GM23338 (cell line): ENCODE measurements around the gene OS9. TPM values are rescaled to one million over a fixed set of nuclear protein-coding genes. Genes with fewer than 3 reads are reported as not detected.

Experiments
- ATAC-seq: fragments of 200-7000 bp; cut with Tn5 transposase; 3 replicates; pipeline ENCODE4 v1.9.1; 2020
- DNase-seq: peaks from one replicate; pipeline ENCODE4 v3.0.0-alpha.2; 2015; ENCODE audit warnings: low spot score
- H2AFZ ChIP-seq: fragments of 200-600 bp; sonication (generic); 2 replicates; pipeline ENCODE4 v1.8.0; 2016; ENCODE audit warnings: antibody characterized with exemption, mild to moderate bottlenecking, moderate library complexity
- H3F3A ChIP-seq: fragments of 200-600 bp; sonication (generic); replicated peaks from 2 replicates; pipeline ENCODE4 v1.8.0; 2017; ENCODE audit warnings: antibody characterized with exemption, mixed run types, low read depth
- H3K27ac ChIP-seq: fragments of 200-600 bp; sonication (generic); 2 replicates; pipeline ENCODE4 v1.6.1; 2016; ENCODE audit warnings: low read depth
- H3K27me3 ChIP-seq: fragments of 200-600 bp; sonication (generic); 2 replicates; pipeline ENCODE4 v1.8.0; 2016; ENCODE audit warnings: mild to moderate bottlenecking, mixed run types, moderate library complexity; ENCODE audit not compliant: insufficient read depth
- H3K36me3 ChIP-seq: fragments of 200-600 bp; sonication (generic); 2 replicates; pipeline ENCODE4 v1.8.0; 2016; ENCODE audit warnings: mild to moderate bottlenecking; ENCODE audit not compliant: insufficient read depth
- H3K4me1 ChIP-seq: fragments of 200-600 bp; sonication (generic); 2 replicates; pipeline ENCODE4 v1.8.0; 2016; ENCODE audit warnings: mild to moderate bottlenecking, moderate library complexity; ENCODE audit not compliant: insufficient read depth
- H3K4me2 ChIP-seq: fragments of 200-600 bp; sonication (generic); 2 replicates; pipeline ENCODE4 v1.7.1; 2017; ENCODE audit warnings: mixed run types
- H3K4me3 ChIP-seq: fragments of 200-600 bp; sonication (generic); 2 replicates; pipeline ENCODE4 v1.6.1; 2016; ENCODE audit warnings: mixed run types
- H3K79me2 ChIP-seq: fragments of 200-600 bp; sonication (generic); replicated peaks from 2 replicates; pipeline ENCODE4 v1.8.0; 2017; ENCODE audit warnings: mild to moderate bottlenecking; ENCODE audit not compliant: insufficient read depth
- H3K9me2 ChIP-seq: fragments of 200-600 bp; sonication (generic); 2 replicates; pipeline ENCODE4 v1.8.0; 2017; ENCODE audit not compliant: insufficient read depth
- H4K20me1 ChIP-seq: fragments of 200-600 bp; sonication (generic); replicated peaks from 2 replicates; pipeline ENCODE4 v1.8.0; 2017; ENCODE audit warnings: mild to moderate bottlenecking; ENCODE audit not compliant: insufficient read depth
- H3K27ac Mint-ChIP-seq: 2 replicates; pipeline ENCODE4 v1.8.0; 2020; ENCODE audit warnings: inconsistent platforms, mild to moderate bottlenecking, moderate library complexity, mixed read lengths
- H3K27me3 Mint-ChIP-seq: 3 replicates; pipeline ENCODE4 v1.8.0; 2022; ENCODE audit warnings: low read depth, mild to moderate bottlenecking, moderate library complexity, mixed read lengths, inconsistent platforms; ENCODE audit not compliant: insufficient read depth, poor library complexity
- H3K36me3 Mint-ChIP-seq: 3 replicates; pipeline ENCODE4 v1.8.0; 2021; ENCODE audit warnings: low read depth, mild to moderate bottlenecking, inconsistent platforms, moderate library complexity, mixed read lengths
- H3K4me1 Mint-ChIP-seq: 3 replicates; pipeline ENCODE4 v1.8.0; 2020; ENCODE audit warnings: mild to moderate bottlenecking, inconsistent platforms, mixed read lengths
- H3K4me3 Mint-ChIP-seq: 3 replicates; pipeline ENCODE4 v1.8.0; 2021; ENCODE audit warnings: moderate library complexity, mild to moderate bottlenecking, inconsistent platforms, mixed read lengths
- H3K9me3 Mint-ChIP-seq: 3 replicates; pipeline ENCODE4 v1.8.0; 2020; ENCODE audit warnings: moderate library complexity, mild to moderate bottlenecking, inconsistent platforms, mixed read lengths
- CREB1 ChIP-seq: fragments of 250-450 bp; sonication (Bioruptor Pico); IDR thresholded peaks from 2 replicates; pipeline ENCODE4 v1.5.0; 2020; ENCODE audit warnings: low read depth, mild to moderate bottlenecking, moderate library complexity
- CTCF ChIP-seq, 2 experiments: fragments of 200-600 bp in 1 of 2; sonication (generic) in 1 of 2; conservative IDR thresholded peaks; 2 replicates each; pipeline versions ENCODE4 v1.5.1 to v1.6.1; 2016 to 2017; ENCODE audit warnings: antibody characterized with exemption in 2 of 2, low read depth in 2 of 2, mild to moderate bottlenecking in 2 of 2, moderate library complexity in 1 of 2
- ETS1 ChIP-seq: IDR thresholded peaks from 2 replicates; pipeline ENCODE4 v1.6.1; 2016; ENCODE audit warnings: antibody characterized with exemption
- EZH2 ChIP-seq: fragments of 200-600 bp; sonication (generic); IDR thresholded peaks from one replicate; pipeline ENCODE4 v1.8.0; 2017; ENCODE audit warnings: antibody characterized with exemption, mild to moderate bottlenecking, low read depth; ENCODE audit not compliant: unreplicated experiment
- EZH2phosphoT487 ChIP-seq: fragments of 200-600 bp; sonication (generic); IDR thresholded peaks from one replicate; pipeline ENCODE4 v1.8.1; 2018; ENCODE audit warnings: antibody characterized with exemption; ENCODE audit not compliant: unreplicated experiment
- JUNB ChIP-seq: IDR thresholded peaks from one replicate; pipeline ENCODE4 v1.6.1; 2016; ENCODE audit warnings: antibody characterized with exemption; ENCODE audit not compliant: unreplicated experiment
- NANOG ChIP-seq: IDR thresholded peaks from 2 replicates; pipeline ENCODE4 v1.6.1; 2016; ENCODE audit warnings: antibody characterized with exemption, borderline replicate concordance
- REST ChIP-seq: IDR thresholded peaks from one replicate; pipeline ENCODE4 v1.6.1; 2018; ENCODE audit warnings: antibody characterized with exemption; ENCODE audit not compliant: unreplicated experiment
- ZNF114 ChIP-seq: fragments of 250-450 bp; sonication (Bioruptor Pico); IDR thresholded peaks from 2 replicates; pipeline ENCODE4 v1.5.0; 2020; ENCODE audit warnings: mild to moderate bottlenecking, moderate library complexity
- ZNF331 ChIP-seq: fragments of 250-450 bp; sonication (Bioruptor Pico); IDR thresholded peaks from 2 replicates; pipeline ENCODE4 v1.5.0; 2020; ENCODE audit warnings: low read depth, mild to moderate bottlenecking, moderate library complexity
- polyA plus RNA-seq: library from polyadenylated mRNA; unstranded; fragments of >200 nt; fragmentation: Nextera tagmentation; extraction: Ambion mirVana; gene quantifications from 2 replicates; pipeline ENCODE4 v1.2.1, GENCODE V29; 2016
- total RNA-seq: library from RNA; depleted of rRNA; stranded (reverse); fragments of >200 nt; shearing (Covaris generic); gene quantifications from 2 replicates; pipeline ENCODE4 v1.2.3, GENCODE V29; 2014

OS9 gene
- total and polyA plus RNA-seq, 2 experiments from 2014 or later = 27.5 to 79.7 TPM

GRCh38 chr12:57733928-57734327 lies 40.0 kb downstream of the OS9 start:
- Histone ChIP-seq H3K27ac (no peak overlapping the region), H3K79me2 (no peaks in the 10 kb centered on the region), H4K20me1 (no peaks in the 10 kb centered on the region; the same call in 1 of the 2 replicates), H3K4me2 (no peak overlapping the region), H3K4me3 (no peak overlapping the region), H3K27me3 (peaks cover 100% of the 10 kb centered on the region), H3K36me3 (no peaks in the 10 kb centered on the region), H3K9me2 (no peaks in the 10 kb centered on the region), H3F3A (peaks cover 10% of the 10 kb centered on the region), H3K4me1 (peaks cover 15% of the 10 kb centered on the region), H2AFZ (no peak overlapping the region)
- no peak overlapping the region for H3K27ac Mint-ChIP-seq
- peaks cover 2% of the 10 kb centered on the region for H3K9me3 Mint-ChIP-seq
- H3K36me3 Mint-ChIP-seq = no peaks in the 10 kb centered on the region
- peaks cover 25% of the 10 kb centered on the region for H3K4me1 Mint-ChIP-seq
- TF ChIP-seq CREB1 (CRISPR knock-in tag) (no peak), CTCF (conservative IDR thresholded peaks at IDR 0.05; ENCODE audit: low read depth in 2 of 2) (no peak), REST (no peak)
- H3K4me3 Mint-ChIP-seq = no peak overlapping the region
- H3K27me3 Mint-ChIP-seq = peaks cover 91% of the 10 kb centered on the region
- DNase-seq = no peak
- no peak for ATAC-seq

- no peak overlapping the region for H3K4me3 ChIP-seq
- Mint-ChIP-seq H3K36me3 (no peaks in the 10 kb centered on the region; the same call in 2 of the 3 replicates), H3K27ac (no peak overlapping the region), H3K4me1 (peaks cover 31% of the 10 kb centered on the region), H3K27me3 (peaks cover 91% of the 10 kb centered on the region), H3K9me3 (peaks cover 2% of the 10 kb centered on the region), H3K4me3 (peak overlapping the region; percentile 7; the same call in 1 of the 3 replicates)
- H3K27ac ChIP-seq = no peak overlapping the region
- H3K9me2 ChIP-seq = no peaks in the 10 kb centered on the region
- peaks cover 10% of the 10 kb centered on the region for H3F3A ChIP-seq
- no peak overlapping the region for H2AFZ ChIP-seq
- H3K4me1 ChIP-seq = peaks cover 19% of the 10 kb centered on the region
- H3K36me3 ChIP-seq = no peaks in the 10 kb centered on the region
- no peaks in the 10 kb centered on the region for H3K79me2 ChIP-seq
- no peaks in the 10 kb centered on the region; the same call in 1 of the 2 replicates for H4K20me1 ChIP-seq
- DNase-seq = no peak
- no peak for ATAC-seq
- peaks cover 100% of the 10 kb centered on the region for H3K27me3 ChIP-seq
- no peak overlapping the region for H3K4me2 ChIP-seq
- TF ChIP-seq JUNB (no peak), CTCF (conservative IDR thresholded peaks at IDR 0.05; ENCODE audit: low read depth in 2 of 2) (no peak), CREB1 (CRISPR knock-in tag) (no peak), REST (no peak), EZH2phosphoT487 (no peak), NANOG (no peak), ZNF331 (no peak), ETS1 (no peak), ZNF114 (CRISPR knock-in tag) (no peak), EZH2 (no peak)
Observed at GRCh38 chr12:57734591-57734990, 40.7 kb downstream of the OS9 start.
